HG03469 (cell line): Measurements from ENCODE around the gene RNPEP.
"Not testable (repeated sequence)": the region's sequence is repeated elsewhere in the genome, so short reads cannot be mapped to it uniquely, and the experiment has no call there.

Experiments
- ATAC-seq: cut with Tn5 transposase; IDR thresholded peaks from one replicate; pipeline ENCODE4 v1.9.1; 2021; ENCODE audit warnings: mild to moderate bottlenecking, moderate library complexity, moderate number of reproducible peaks; ENCODE audit not compliant: unreplicated experiment

RNPEP gene

GRCh38 chr1:202034149-202034682 lies 51.8 kb downstream of the RNPEP start:
- no peak for ATAC-seq

GRCh38 chr1:202034683-202035462 lies 52.4 kb downstream of the RNPEP start:
- ATAC-seq = no peak

GRCh38 chr1:202036595-202037387 lies 54.3 kb downstream of the RNPEP start:
- ATAC-seq = no peak

GRCh38 chr1:202037706-202038296 lies 55.4 kb downstream of the RNPEP start:
- ATAC-seq = no peak

- no peak for ATAC-seq
Observed at GRCh38 chr1:202038688-202039346, 56.4 kb downstream of the RNPEP start.

- ATAC-seq = no peak
Observed at GRCh38 chr1:202045705-202046104, 63.3 kb downstream of the RNPEP start.

- ATAC-seq = no peak
Observed at GRCh38 chr1:202046227-202046626, 63.8 kb downstream of the RNPEP start.

GRCh38 chr1:202046748-202047708 lies 64.6 kb downstream of the RNPEP start:
- no peak for ATAC-seq

- ATAC-seq = no peak
Observed at GRCh38 chr1:202047977-202048376, 65.5 kb downstream of the RNPEP start.

- ATAC-seq = no peak
Observed at GRCh38 chr1:202049129-202049528, 66.7 kb downstream of the RNPEP start.

- ATAC-seq = no peak
Observed at GRCh38 chr1:202054094-202054493, 71.6 kb downstream of the RNPEP start.

GRCh38 chr1:202054673-202055072 lies 72.2 kb downstream of the RNPEP start:
- not testable (repeated sequence) for ATAC-seq
